KG1 (cell line): ENCODE results near the gene OXCT1.
"Not testable (repeated sequence)": the region's sequence is repeated elsewhere in the genome, so short reads cannot be mapped to it uniquely, and the experiment has no call there.

Source experiments
- DNase-seq: peaks from one replicate; lab custom pipeline; 2025; lab: John Stamatoyannopoulos, UW

The OXCT1 gene

DNA sequence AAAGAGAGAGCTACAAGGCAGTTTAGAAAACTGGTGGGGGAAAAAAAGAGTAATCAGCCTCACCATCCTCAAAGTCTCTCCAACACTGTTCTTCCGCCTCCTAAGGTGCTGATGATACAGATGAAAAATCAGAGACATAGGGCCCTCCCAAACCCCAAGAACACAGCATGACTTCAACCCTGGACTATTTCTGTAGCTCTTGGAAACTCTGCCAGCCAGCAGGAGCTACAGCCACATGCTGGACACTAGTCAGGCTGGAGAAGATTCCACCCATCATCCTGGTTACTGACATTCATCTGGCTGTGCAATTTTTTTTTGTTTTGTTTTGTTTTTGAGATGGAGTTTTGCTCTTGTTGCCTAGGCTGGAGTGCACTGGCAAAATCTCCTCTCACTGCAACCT lies 42.4 kb downstream of the OXCT1 start:
- no peak for DNase-seq

DNA sequence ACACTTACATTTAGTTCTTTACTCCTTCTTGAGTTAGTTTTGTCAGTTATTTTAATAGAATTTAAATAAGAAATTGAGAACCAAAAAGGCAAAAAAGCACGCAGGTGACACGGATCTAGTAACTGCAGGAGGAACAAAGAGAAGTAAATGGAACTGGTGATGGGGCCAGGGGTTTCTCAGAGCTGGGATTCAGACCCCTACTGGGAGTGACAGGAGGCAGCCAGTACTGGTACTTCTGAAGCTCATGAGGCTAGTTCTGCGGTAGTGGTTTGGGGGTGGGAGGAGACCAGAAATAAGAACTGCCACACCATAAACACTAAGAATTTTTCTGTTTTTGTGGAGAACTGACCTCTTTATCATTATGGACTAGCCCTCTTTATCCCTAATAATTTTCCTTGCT lies 48.2 kb downstream of the OXCT1 start:
- DNase-seq = no peak

DNA sequence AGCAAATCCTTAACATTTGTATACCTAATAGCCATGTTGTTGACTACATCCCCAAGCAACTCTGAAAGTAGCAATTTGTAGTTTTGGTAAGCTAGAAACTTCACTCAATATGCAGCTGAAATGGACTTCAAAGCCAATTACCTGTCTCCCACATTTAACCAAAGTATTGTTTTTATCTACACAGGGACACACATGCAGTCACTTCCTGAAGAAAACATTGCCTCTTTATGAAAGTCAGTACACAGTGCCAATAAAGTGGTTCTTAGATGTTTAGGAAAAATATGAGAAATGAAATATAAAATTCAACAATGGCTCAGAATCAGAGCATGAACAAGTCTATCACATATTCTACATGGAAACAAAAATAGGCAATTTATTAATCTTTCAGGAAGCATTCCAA lies 49.2 kb downstream of the OXCT1 start:
- DNase-seq = no peak

DNA sequence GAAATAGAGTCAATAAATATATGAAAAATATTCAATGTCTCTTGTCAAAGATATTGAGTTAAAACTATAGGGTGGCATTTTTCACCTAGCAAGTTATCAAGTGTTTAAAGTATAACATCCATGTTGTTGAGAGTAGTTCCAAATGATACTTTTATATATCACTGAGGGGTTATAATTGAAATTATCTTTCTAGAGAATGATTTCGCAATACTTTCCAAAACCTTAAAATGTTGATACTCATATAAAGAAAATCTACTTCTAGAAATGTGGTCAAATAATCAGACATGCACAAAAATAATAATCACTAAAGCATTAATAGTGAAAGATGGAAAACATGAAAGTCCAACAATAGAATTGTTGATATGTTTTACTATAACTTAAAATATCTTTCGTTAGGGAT lies 50.1 kb downstream of the OXCT1 start:
- no peak for DNase-seq

GRCh38 chr5:41817625-41818301 lies 52.5 kb downstream of the OXCT1 start:
- no peak for DNase-seq

GRCh38 chr5:41815663-41816229 lies 54.5 kb downstream of the OXCT1 start:
- DNase-seq = no peak

DNA sequence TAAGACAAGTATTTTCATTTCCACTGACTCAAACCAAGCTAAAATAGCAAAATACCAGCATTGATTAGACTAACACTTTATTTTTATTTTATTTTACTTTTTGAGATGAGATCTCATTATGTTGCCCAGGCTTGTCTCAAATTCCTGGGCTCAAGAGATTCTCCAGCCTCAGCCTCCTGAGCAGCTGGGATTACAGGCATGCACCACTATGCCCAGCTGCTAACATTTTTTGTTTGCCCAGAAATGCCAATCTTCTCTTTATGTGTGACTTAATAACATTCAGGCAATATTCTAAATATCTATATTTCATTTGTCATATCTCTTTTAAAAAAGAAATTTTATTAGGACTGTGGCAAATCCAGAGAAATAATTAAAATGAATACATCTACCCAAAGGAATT lies 55.0 kb downstream of the OXCT1 start:
- DNase-seq = no peak

- DNase-seq = not testable (repeated sequence)
Measured at GRCh38 chr5:41814306-41814705, 55.9 kb downstream of the OXCT1 start.

DNA sequence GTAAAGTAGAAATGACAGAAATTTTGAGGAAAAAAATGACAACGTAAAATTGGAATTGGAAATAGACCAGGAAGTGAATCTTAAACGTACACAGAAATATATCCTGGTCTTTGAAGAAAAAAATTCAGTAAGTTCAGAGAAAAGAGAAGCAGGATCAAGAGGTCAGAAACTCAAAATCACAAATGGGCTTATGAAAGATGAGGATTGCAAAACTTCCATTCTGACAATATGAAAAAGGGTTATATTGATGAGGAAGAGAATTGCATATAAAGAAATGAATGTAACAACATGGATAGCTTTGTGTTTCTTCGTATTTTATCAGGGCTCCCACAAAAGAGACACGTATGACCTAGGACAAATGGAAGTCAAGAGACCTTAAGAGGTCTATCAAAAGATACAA lies 58.1 kb downstream of the OXCT1 start:
- DNase-seq = no peak

- DNase-seq = no peak
Measured at GRCh38 chr5:41809128-41809527, 61.1 kb downstream of the OXCT1 start.

DNA sequence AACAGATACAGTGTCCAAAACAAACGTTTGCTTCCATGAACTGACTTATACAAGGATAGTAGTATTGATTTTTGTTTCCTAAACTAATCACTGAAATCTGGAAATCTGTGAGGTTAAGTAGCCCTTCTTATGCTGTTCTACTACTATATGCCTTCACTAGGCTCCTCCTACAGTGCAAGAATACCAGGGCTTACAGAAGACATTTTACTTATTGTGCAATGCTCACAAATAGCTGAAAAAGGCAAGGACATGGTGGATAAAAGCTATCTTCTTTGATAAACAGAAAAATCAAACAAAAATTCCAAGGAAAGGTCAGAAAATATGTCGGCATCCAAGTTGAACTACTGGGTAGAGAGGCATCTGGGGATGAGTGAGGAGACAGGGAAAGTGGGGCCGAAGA lies 61.9 kb downstream of the OXCT1 start:
- DNase-seq = no peak

DNA sequence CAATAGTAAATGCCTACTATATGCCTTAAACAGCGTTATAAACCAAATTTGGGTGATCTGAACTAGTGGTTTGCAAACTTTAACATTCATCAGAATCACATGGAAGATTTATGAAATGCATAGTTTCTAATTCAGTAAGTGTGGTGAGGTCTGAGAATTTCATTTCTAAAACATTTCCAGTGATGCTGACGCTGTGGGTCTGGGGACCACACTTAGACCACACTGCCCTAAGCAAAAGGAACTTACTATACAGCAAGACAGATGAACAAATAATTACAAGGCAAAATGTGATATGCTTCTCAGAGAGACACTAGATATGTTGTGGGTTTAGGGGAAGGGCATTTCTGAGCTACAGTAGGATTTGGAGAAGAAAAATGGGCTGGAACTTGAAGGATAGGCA lies 72.6 kb downstream of the OXCT1 start:
- DNase-seq = no peak

GRCh38 chr5:41796061-41796460 lies 74.2 kb downstream of the OXCT1 start:
- DNase-seq = no peak

DNA sequence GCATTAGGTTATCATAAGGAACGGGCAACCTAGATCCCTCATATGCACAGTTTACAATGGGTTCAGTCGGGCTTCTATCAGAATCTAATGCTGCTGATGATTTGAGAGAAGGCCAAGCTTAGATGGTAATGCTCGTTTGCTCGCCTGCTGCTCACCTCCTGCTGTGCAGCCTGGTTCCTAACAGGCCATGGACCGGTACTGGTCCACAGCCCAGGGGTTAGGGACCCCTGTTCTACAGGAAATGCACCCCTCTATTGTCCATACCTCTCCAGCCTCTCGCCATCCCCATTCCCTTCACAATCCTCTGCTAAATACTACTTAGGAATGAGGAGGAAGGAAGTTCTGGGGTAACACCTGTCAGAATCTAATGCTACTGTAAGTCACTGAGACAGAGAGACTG lies 75.1 kb downstream of the OXCT1 start:
- DNase-seq = no peak

DNA sequence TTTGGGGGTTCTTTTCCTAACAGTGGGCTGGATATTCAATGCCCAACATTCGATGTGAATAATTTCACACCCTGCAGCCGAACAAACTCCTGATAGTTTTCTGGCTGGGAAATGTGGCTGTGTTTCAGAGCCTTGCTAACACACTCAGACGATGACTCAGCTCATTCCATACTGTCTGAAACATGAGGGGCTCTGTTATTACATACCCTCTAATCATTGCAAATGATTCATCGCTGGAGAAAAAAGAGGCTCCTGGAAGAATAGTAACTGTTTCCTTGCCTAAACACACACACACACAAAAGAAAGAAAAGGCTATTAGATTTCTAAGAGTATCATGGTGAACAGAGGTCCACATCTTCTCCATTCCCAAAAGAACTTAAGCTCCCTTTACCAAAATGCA lies 75.8 kb downstream of the OXCT1 start:
- DNase-seq = no peak

- no peak for DNase-seq
Measured at GRCh38 chr5:41793141-41793770, 77.0 kb downstream of the OXCT1 start.

GRCh38 chr5:41790038-41790776 lies 80.0 kb downstream of the OXCT1 start:
- DNase-seq = no peak

DNA sequence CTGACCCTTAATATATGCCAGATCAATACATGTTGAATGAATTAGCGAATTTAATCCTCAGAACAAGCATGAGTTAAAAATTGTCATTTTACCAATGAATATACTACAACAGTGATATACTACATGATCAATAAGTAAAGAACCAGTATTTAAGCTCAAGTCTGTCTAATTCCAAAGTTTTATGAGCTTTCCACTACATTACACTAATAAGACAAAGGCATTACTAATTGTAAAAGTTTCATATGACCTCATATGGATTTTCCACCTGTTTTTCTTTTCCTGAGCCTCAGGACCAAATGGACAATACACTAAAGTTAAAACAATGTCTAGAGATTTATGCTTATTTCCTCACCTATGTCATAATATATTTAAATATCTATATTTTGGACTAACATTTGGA lies 80.8 kb downstream of the OXCT1 start:
- DNase-seq = no peak

GRCh38 chr5:41788941-41789368 lies 81.3 kb downstream of the OXCT1 start:
- no peak for DNase-seq

DNA sequence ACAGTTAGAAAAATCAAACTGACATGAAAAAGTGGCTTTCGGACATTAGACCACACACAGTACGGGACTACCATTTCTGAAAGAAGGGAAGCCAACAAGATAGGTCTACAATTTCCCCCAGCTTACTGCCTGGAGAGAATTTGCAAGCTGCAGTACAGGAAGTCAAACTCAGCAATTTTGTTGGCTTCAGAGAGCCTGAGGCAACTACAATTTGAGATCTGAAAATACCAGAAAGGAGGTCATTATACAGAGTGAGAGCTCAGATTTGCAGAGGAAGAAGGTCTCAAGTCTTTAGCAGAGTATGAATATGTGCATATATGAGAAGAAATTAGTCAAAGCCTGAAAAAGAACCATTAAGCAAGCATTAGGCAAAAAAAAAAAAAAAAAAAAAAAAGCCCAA lies 83.0 kb downstream of the OXCT1 start:
- DNase-seq = no peak

- DNase-seq = no peak
Measured at GRCh38 chr5:41785061-41785460, 85.2 kb downstream of the OXCT1 start.

GRCh38 chr5:41778410-41778809 lies 91.8 kb downstream of the OXCT1 start:
- DNase-seq = no peak

DNA sequence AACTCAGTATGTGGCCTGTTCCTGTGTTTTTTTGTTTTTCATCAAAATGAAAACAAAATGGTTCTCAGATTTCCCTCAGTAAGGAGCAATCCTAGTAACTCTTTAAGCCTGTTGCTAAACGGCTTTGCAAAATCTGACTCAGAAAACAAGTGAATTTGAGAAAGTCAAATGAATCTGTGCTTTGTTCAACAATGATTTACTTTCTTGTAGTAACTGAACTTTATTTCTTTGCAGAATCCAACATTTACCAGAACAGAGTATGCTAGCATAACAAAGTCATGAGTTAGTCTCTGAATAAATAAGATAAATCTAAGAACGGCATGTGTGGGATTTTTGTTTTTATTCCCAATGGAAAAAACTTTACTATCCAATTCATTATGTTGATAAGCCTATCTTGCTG lies 93.8 kb downstream of the OXCT1 start:
- DNase-seq = no peak
